GM18858 (cell line): ENCODE measurements around the gene DUSP7.

Source experiments
- ATAC-seq: cut with Tn5 transposase; IDR thresholded peaks from one replicate; pipeline ENCODE4 v1.9.1; 2021; ENCODE audit not compliant: unreplicated experiment

Gene DUSP7

DNA sequence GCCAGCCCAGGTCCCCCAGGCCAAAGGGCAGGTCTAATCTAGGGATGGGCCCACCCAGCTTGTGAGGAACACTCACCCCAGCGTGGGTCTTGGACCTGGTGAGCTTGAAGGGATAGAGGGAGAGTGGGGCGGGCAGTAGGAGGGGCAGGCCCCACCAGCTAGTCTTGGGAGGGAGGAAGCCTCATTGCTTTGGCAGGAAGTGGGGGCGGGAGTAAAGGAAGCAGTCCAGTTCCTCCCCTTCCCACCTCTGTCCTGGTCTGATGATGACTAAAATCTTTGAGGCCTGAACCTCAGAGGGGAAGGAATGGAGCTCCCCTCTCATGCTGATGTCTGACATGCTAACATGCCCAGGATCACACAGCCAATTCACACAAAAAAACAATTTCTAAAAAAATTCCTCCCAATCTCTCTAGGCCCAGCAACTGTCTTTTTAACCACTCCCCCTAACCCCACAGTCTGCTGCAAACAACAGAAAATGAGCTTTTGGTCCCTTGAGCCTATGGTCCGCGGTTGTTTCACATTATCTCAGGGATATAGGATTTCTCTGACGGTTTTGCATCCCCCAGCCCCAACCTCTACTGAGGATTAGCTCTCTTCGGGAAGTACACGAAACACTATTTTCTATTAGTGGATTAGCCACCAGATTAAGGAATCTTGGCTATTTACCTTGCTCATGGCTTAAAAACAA lies 30.7 kb upstream of the DUSP7 start:
- ATAC-seq = no peak

DNA sequence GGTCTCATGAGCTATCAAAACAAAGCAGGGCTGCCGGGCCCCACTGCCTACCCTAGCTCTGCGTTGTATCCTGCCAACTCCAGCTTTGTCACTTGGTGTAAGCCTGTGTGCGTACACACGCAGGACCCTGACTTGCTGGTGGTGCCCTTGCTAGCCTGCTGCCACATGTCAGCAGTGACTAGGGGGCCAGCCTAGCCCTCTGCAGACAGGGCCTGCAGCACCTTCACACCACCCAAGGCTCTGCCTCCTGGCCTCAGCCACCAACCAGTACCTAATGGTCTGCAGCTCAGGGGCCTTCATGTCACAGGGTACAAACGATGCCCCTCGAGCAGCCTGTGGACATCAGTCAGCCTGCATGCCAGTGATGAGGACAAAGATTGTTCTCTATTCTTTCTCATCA lies 30.1 kb upstream of the DUSP7 start:
- ATAC-seq = no peak

DNA sequence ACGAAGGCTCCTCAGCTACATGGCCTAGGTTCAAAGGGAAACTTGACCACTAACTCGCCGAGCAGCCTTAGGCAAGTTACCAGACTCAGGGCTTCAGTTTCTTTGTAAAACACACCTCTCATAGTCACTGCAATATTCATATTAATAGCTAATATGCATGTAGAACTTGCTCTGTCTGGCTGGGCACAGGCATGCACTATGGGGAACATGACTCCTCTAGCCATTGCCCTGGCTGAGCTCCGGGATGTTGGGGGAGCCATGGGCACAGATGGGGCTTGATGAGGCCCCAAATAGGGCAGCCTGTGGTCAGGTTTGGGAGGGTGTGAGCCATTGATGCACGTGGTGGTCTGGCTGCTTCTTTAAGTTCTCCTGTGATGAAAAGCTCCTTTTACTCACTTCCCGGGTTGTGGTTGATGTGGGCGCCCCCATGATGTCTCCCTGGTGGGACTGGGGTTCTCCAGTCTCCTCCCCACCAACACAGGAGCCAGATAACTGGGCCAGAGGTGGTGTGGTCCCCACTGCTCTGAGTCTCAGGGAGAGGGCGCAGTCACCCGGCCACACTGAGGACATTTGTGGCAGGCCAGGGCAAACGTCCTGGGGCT lies 29.4 kb upstream of the DUSP7 start:
- ATAC-seq = no peak

DNA sequence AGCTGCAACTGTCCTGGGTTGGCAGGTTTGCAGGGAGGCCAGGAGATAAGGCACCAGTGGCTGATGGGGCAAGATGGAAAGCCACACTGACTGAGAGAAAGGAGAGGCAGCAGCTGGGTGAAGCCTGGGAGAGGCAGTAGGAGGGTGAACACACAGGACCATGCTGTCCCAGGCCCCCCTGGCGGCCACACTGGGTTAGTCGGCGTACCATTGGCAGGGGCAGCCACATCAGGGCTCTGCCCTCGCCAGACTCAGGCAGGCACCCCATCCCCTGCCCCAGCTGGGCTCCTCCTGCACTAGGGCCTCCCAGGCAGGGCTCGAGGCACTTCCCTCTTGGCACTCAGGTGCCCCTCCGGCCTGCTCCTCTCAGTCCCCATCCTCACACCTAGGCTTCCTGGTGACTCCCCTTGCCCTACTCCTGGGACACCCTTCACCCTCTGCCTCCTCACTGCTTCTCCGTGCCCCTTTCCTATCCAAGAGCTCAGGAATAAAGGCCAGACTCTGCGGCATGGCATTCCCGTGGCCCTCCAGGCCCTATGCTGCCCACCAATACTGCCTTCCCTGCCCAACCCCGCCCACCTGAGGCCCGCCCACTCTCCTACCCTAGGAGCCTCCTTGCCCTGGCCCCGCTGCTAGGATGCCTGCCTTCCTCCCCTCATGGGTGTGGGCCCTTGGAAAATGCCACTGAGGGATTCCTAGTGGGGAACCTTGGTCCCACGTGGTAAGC lies 28.7 kb upstream of the DUSP7 start:
- ATAC-seq = no peak

DNA sequence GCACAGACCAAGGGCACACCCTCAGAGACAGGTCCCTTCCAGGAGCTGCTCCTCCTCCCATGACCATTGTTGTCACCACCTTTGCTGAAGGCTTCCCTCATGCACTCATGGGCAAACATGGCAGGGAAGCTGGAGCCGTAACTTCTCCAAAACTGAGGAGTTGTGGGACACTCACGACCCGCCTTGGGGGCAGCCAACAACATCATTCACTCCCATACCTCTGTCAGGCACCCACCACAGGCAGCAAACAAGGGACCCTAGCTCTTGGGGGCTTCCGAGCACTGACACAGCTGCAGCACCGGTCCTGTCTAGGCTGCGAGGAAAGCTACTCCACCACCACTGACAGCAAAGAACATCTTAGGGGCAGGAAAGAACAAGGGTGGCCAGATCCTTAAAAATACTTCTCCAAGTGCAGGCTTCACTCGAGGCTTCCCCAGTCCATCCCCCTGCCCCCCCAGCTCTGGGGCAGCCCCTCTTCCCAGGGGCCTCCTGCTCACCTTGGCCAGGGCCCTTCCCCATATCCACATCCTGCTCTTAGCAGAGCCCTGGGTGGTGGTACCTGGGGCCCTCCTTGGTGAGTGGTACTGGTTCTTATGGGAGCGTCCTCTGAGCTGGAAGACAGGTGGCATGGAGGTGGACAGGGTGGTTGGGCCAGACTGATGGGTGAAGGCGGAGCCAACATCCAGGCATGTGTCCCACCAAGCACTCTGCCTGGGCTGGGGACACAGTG lies 28.0 kb upstream of the DUSP7 start:
- ATAC-seq = no peak

DNA sequence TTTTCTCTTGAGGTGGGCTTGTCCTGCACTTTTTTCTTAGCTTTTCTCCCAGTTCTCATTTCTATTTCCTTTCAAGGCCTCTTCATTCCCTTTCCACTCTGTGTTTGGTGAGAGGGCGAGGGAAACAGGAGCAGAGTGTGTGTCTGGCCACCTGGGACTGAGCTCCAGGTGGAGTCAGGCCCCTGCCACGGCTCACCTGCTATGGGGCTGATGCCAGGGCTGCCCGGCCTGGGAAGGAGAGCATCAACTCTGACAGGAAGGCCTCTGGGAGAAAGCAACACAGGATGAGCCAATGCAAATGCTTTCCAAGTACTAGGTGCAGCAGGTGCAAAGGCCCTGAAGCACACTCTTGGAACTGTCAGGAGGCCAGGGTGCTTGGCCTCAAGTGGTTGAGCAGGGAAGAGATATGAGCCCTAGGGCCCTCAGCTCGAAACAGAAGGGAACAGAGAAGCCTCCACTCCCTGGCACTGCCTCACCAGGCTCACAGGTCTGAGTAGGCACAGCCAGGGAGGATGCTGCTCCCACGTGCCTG lies 27.3 kb upstream of the DUSP7 start:
- no peak for ATAC-seq

DNA sequence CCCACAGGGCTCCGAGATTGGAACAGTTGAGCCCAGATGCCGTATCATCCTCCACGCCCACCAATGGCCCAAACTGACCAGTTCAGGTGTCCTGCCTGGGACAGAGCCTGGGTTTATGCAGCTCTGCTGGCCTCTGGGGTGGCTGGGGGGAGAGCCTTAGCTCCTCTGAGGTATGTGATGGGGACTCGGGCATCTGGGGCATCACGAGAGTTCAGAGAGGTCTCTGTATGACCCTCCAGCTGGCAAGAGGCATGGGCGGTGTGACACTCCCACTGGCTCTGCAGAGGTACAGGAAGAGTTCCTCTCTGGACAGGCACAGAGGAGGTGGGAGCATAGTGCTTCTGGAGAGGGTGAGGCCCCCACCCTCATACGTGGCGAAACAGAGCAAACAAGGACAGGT lies 26.6 kb upstream of the DUSP7 start:
- ATAC-seq = no peak

DNA sequence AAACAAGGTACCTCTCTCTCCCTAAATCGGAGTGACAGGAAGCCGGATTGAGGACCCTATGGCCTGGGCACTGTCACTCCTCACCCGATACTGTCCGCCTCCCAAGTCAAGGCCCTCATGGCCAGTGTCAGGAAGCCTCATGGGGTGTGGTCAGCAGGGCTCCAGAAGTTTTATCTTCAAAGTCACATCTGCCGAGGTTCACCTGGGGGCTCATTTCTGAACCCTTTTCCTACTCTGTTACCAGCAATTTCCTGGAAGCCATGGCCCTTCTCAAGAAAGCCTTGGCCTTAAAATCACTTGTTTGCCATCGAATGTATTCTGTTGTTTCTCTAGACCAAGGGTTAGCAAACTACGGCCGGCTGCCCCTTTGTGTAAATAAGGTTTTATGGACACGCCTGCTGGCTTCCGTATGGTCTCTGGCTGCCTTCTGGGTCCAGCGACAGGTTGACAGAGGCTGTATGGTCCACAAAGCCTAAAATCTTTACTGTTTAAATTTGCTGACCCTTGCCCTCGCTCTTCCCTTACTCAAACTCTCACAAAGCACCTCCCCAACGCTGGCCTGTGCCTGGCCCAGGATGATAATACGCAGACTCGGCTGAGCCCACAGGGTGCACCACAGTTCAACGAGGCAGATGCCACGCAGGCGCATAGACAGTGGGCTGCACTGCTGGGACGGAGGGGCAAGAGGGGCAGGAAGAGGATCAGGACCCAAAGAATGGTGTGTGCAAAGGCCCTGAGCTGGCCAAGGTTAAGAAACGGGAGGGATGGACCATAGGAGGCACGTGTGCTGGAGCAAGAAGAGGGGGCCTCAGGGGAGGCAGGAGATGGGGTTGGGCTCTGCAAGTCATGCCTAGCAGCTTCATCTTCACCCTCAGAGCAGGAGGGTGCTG lies 24.7 kb upstream of the DUSP7 start:
- ATAC-seq = no peak

DNA sequence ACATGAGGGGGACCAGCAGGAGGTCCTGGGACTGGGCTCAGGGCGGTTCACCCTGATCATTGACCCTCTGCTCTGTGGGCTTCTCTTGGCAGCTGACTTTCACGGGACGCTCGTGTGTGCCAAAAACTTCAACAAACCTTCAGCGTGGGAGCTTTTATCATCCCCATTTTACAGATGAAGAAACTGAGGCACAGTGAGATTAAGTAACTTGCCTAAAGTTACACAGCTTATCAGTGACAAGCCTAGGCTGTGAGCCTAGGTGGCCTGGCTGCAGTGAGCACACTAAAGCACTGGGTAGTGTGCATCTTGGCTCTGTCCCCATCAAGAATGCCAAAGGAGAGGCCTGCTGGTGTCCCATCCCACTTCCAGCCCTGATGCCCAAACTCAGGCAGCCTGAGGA lies 23.6 kb upstream of the DUSP7 start:
- ATAC-seq = no peak

DNA sequence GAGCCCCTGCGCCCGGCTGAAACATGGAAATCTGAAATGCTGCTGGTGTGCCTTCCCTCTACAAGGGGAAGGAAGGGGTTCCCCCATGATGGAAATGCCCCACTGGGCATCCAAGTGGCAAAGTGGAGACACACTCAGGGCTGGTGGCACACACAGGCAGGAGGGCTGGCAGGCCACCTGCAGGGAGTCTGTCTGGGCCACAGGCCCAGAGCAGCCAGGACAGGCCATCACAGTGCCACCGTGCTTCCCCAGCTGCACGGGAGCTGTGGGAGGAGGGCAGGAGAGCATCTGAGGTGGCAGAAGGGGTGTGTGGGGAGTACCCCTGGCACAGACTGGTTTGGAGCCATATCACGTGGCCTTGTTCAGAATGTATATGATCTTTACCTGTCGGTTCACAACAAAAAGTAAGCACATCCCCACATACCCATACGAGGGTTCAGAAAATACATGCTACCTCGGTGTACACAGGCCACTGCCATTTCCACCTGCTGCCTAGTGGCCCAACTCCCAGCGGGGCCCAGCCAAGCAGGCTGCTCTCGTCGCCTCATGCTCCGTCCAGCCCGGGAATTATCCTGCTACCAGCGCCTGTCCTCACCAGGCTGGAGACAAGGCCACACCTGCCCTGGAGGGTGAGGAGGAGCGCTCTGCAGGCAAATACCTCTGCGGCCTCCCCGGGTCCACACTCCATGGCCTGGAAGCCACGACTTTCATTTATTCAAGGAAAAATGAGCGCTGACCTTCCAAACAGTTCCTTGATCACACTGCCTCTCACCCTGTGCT lies 22.6 kb upstream of the DUSP7 start:
- no peak for ATAC-seq

DNA sequence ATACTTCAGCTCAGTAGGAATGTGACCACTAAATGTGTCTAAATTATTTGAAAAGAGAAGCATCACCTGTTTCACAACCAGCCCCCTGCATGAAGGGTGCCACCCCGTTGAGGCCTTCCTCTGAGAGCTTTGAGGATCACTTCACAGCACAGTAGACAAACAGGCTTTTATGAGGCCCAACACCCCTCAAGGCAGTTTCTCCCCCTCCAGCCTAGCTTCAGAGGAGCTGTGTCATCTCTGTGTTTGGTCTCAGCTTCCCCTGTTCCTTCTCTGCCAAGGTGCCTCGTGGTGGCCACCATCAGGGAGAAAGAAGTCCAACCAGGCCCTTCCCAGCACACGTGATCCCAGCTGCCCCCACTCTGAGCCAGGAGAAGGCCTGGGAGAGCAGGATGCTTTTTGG lies 21.6 kb upstream of the DUSP7 start:
- no peak for ATAC-seq

DNA sequence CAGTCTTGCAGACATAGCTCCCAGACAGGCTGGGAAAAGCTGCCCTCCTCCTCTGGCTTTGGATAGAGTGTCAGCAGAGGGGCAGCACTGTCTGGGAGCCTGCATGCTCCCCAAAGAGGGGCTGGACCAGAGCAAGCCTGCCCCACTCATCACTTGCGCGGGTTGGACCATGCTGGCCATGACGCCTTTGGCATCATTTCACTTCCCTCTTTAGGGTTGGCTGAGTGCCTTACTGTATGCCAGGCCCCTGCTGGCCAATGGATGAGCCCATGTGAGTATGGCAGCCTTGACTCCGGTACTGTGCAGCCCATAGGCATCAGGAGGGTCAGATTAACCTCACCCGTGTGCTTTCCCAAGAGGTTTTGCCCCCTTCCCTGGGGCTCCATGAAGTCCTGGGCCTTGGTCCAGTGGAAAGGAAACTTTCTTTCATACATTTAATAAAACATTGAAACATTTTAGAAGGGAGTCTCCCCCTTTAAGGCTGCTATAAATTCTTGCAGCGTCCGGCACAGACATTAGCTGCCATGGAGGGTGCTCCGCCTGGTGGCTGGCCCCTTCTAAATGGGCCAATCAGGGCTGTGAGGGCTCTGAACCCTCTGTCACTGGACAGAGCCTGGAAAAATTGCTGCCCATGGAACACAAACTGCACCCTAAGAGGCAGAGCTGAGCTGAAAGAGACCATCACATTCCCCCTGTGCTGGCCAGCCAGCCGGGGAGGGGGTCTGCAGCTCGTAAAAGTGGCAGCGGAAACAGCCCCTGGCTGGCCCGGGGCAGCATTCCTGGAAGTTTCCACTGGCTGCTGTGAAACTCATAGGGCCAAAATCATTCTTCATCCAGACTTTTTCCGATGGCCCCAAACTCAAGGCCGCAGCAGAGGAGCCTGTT lies 20.8 kb upstream of the DUSP7 start:
- no peak for ATAC-seq

DNA sequence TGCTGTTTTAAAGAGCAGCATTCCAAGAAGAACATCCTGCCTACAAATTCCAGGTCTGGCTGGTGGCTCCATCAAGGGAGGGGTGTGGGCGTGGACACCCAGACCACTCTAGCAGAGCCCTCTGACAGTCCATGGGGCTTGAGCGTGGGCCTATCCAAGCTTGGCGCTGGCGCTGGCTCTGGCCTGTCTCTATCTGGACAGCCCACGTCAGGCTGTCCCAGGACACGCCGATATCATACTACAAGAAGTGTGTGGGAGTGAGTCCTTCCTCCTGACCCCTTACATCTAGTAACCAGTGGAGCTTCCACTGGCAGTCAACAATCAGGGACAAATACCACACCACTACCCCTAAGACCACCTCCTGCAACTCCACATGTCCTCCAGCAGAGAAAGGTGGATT lies 17.1 kb upstream of the DUSP7 start:
- ATAC-seq = no peak

DNA sequence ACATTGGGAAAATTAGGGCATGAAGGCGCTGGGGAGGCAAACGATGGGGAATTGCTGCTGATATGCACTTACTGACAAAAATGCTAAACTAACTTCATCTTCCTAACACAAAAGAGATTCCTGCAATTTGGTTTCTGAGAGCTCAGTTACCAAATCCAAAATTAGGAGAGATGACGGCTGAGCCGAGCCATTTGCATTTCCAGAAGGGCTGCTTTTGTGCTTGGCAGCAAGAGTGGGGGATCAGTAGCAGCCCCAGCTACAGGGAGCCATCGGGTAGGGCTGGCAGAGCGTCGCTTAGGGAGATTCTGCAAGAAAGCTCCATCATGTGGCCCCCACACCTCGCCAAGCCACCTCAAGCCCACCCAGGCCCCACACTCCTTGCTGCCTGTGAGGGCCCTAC lies 16.1 kb upstream of the DUSP7 start:
- ATAC-seq = no peak

DNA sequence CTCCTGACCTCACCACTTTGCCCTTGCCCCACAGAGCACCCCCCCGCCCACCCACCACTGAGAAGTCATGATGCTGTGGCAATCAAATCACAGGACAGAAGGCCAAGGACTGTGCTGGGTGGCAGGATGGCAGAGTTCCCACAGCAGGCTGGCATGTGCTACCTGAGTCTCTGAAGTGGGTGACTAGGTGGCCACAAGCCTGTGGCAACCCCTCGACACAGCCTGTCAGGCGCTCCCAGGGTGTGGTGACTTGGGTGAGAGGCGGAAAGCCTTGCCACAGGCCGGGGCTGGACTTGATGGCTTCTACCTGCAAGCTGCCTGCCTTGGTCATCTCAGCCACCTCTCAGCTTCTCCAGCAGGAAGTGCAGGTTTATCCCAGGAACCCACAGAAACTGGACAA lies 15.6 kb upstream of the DUSP7 start:
- no peak for ATAC-seq

DNA sequence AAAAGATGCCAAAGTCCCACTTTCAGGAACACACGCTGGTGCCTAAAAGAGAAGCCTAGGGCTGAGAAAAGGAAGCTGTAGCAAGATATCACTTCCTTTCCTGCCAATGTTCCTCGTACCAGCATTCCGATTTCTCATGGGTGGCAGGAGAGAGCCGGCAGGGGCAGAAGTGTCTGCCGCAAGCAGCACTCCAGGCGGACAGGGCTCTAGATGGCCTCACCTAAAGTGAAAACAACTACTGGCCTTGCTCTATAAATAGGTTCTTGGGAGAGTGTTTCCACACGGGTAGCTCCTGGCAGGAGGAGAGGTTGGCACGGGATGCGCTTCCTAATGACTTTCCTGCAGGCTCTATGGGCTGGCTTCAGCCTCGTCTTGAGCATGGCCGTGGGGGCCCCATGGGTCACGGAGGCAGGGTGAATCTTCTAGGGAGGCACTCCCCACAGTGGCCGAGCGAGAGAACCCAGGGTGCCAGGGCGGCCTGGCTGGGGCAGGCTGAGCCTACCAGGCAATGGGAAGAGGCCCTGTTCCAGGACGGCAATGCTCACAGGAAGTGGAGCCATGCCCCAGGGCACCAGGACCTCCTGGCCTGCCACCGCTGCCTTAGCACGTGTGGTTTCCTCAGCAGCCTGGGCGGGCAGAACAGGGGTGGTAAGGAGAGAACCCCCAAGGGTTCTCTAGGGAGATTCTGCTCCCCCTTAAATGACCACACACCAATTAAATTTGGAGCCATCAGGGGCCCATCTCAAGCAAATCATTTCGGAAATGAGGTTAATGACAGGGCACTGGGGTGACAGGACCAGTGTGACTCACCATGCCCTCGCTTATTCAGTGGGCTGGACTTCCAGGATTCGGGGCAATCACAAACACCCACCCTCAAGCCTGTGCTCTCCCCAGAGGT lies 14.6 kb upstream of the DUSP7 start:
- no peak for ATAC-seq

DNA sequence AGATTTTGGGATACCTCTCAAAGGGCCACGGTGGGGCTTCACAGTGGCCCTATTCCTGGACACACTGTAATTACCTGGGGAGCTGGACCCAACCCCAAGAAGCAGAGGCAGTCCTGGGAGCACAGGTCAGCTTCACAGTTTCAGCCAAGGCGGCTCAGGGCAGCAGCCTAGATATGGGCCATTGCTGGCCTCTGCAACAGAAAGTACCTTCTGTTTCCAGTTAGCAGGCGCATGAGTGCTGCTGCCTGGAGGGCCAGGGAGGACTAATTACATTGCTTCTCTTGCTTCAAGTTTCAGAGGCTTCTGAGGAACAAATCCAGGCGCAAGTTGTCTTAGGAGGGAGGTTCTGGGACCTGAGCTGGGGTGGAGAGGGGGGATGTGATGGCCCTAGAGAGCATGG lies 13.5 kb upstream of the DUSP7 start:
- no peak for ATAC-seq

DNA sequence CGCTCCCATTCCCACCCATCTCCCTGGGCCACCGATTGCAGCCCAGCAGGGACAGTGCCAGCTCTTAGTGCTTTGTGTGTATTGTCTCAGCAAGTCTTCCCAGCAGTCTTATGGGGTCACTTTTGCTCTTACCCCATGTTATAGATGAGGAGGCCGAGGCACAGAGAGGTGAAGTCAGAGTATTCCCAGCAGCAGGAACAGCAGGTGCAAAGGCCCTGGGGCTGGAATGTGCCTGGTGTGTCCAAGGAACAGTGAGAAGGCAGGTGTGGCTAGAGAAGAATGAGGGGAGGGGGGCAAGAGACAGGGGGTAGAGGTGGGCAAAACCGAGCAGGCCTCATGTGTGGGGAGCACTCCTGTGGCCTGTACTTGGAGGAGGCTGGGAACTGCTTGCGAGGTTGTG lies 12.8 kb upstream of the DUSP7 start:
- ATAC-seq = no peak
